H1 (cell line): ENCODE measurements around the gene ENTR1. TPM values are rescaled to one million over a fixed set of nuclear protein-coding genes. Genes with fewer than 3 reads are reported as not detected.
A peak's percentile ranks its signal among the peaks of the same experiment; 100 is the strongest.

ENCODE experiments used
- CTCF ChIA-PET: fragments of 300-600 bp; sonication (Branson Sonifier 250); formaldehyde crosslinking; loops from one replicate; lab custom pipeline; 2021; ENCODE audit not compliant: partially characterized antibody; lab: Charles Lee
- POLR2A ChIA-PET: fragments of 300-600 bp; sonication (Branson Sonifier 250); formaldehyde crosslinking; loops from one replicate; lab custom pipeline; 2021; ENCODE audit warnings: inconsistent platforms; ENCODE audit not compliant: partially characterized antibody; lab: Charles Lee
- DNase-seq, 2 experiments: peaks; one replicate each; pipeline versions ENCODE4 v3.0.0 to v3.0.0-alpha.2; 2010 to 2022; ENCODE audit warnings: low spot score in 2 of 2, low read depth in 1 of 2, mixed read lengths in 1 of 2
- FAIRE-seq: peaks from 2 replicates; lab custom pipeline; 2011; peaks lifted over from hg19 to GRCh38; lab: Jason Lieb, UNC
- H2AFZ ChIP-seq: 2 replicates; pipeline ENCODE4 v1.8.1; 2012; ENCODE audit warnings: low read length, inconsistent platforms
- H2AK5ac ChIP-seq: 2 replicates; pipeline ENCODE4 v1.6.1; 2013; ENCODE audit warnings: low read depth, low read length
- H2BK120ac ChIP-seq: replicated peaks from 2 replicates; pipeline ENCODE3; 2013; ENCODE audit warnings: low read depth, low read length, inconsistent platforms
- H2BK12ac ChIP-seq: 2 replicates; pipeline ENCODE4 v1.6.1; 2013; ENCODE audit warnings: low read depth, low read length
- H2BK15ac ChIP-seq: 2 replicates; pipeline ENCODE4 v1.6.1; 2013; ENCODE audit warnings: low read length
- H2BK20ac ChIP-seq: 2 replicates; pipeline ENCODE4 v1.6.1; 2013; ENCODE audit warnings: low read length
- H2BK5ac ChIP-seq: 2 replicates; pipeline ENCODE4 v1.6.1; 2013; ENCODE audit warnings: low read depth, low read length
- H3K14ac ChIP-seq: 2 replicates; pipeline ENCODE4 v1.6.1; 2013; ENCODE audit warnings: inconsistent platforms; ENCODE audit not compliant: insufficient read length
- H3K18ac ChIP-seq: 2 replicates; pipeline ENCODE4 v1.6.1; 2013; ENCODE audit warnings: low read length; ENCODE audit errors: extremely low read depth
- H3K23ac ChIP-seq: 2 replicates; pipeline ENCODE4 v1.6.1; 2013; ENCODE audit warnings: inconsistent platforms; ENCODE audit not compliant: insufficient read length
- H3K23me2 ChIP-seq: 2 replicates; pipeline ENCODE4 v1.6.1; 2013; ENCODE audit warnings: low read depth, low read length
- H3K27ac ChIP-seq: 2 replicates; pipeline ENCODE4 v1.6.1; 2011; ENCODE audit warnings: low read depth, low read length, inconsistent platforms
- H3K27me3 ChIP-seq, 4 experiments: replicated peaks in 1 of 4; 1 replicate in 1 of 4; 2 replicates in 3 of 4; pipeline versions ENCODE4 v1.6.1 to v1.8.1; 2011 to 2013; ENCODE audit warnings: low read length in 3 of 4, mild to moderate bottlenecking in 3 of 4, inconsistent platforms in 2 of 4, mixed read lengths in 2 of 4, moderate library complexity in 1 of 4; ENCODE audit not compliant: control insufficient read depth in 3 of 4, insufficient read depth in 3 of 4; ENCODE audit errors: extremely low read depth in 1 of 4
- H3K36me3 ChIP-seq, 4 experiments: 2 replicates each; pipeline versions ENCODE4 v1.6.1 to v1.8.1; 2011 to 2013; ENCODE audit warnings: mild to moderate bottlenecking in 4 of 4, low read length in 3 of 4, moderate library complexity in 2 of 4, control low read depth in 1 of 4, inconsistent platforms in 1 of 4; ENCODE audit not compliant: insufficient read depth in 4 of 4, control insufficient read depth in 2 of 4
- H3K4ac ChIP-seq: replicated peaks from 2 replicates; pipeline ENCODE3; 2013; ENCODE audit warnings: low read length, low read depth, mixed read lengths, inconsistent platforms; ENCODE audit not compliant: insufficient read length
- H3K4me1 ChIP-seq, 4 experiments: replicated peaks in 1 of 4; 1 replicate in 1 of 4; 2 replicates in 3 of 4; pipeline versions ENCODE4 v1.6.1 to v1.8.1; 2011 to 2013; ENCODE audit warnings: low read length in 3 of 4, inconsistent platforms in 2 of 4, mixed read lengths in 1 of 4; ENCODE audit not compliant: insufficient read depth in 4 of 4, control insufficient read depth in 3 of 4
- H3K4me2 ChIP-seq, 2 experiments: 2 replicates each; pipeline versions ENCODE4 v1.6.1 to v1.8.1; 2011 to 2013; ENCODE audit warnings: low read depth in 2 of 2, low read length in 2 of 2, control low read depth in 1 of 2, inconsistent platforms in 1 of 2, mild to moderate bottlenecking in 1 of 2; ENCODE audit not compliant: insufficient read depth in 1 of 2
- H3K4me3 ChIP-seq, 4 experiments: fragments of 200-600, 300-600 bp in 1 of 4; sonication (generic), shearing (Covaris generic), sonication (Bioruptor Twin) in 1 of 4; 2 replicates each; pipeline versions ENCODE4 v1.5.1 to v1.8.1; 2011 to 2016; ENCODE audit warnings: low read length in 4 of 4, low read depth in 3 of 4, control low read depth in 2 of 4, inconsistent platforms in 2 of 4, mild to moderate bottlenecking in 2 of 4, mixed read lengths in 1 of 4, moderate library complexity in 1 of 4; ENCODE audit not compliant: insufficient read depth in 2 of 4; ENCODE audit errors: extremely low read depth in 1 of 4
- H3K56ac ChIP-seq: replicated peaks from 2 replicates; pipeline ENCODE3; 2013; ENCODE audit warnings: low read depth, mild to moderate bottlenecking, mixed read lengths, low read length, inconsistent platforms; ENCODE audit not compliant: insufficient read length
- H3K79me1 ChIP-seq: 2 replicates; pipeline ENCODE4 v1.6.1; 2013; ENCODE audit warnings: low read depth, low read length, control low read depth
- H3K79me2 ChIP-seq, 2 experiments: 2 replicates each; pipeline versions ENCODE4 v1.6.1 to v1.8.1; 2012 to 2013; ENCODE audit warnings: low read length in 2 of 2, mild to moderate bottlenecking in 2 of 2, inconsistent platforms in 1 of 2; ENCODE audit not compliant: insufficient read depth in 2 of 2, control insufficient read depth in 1 of 2
- H3K9ac ChIP-seq, 4 experiments: replicated peaks in 1 of 4; 1 replicate in 1 of 4; 2 replicates in 3 of 4; pipeline versions ENCODE4 v1.6.1 to v1.8.1; 2011 to 2013; ENCODE audit warnings: low read depth in 3 of 4, low read length in 3 of 4, control low read depth in 2 of 4, mild to moderate bottlenecking in 2 of 4, moderate library complexity in 2 of 4, inconsistent platforms in 1 of 4; ENCODE audit errors: extremely low read depth in 1 of 4
- H3K9me3 ChIP-seq, 2 experiments: 2 replicates each; pipeline versions ENCODE4 v1.6.1 to v1.8.1; 2012 to 2013; ENCODE audit warnings: mild to moderate bottlenecking in 2 of 2, moderate library complexity in 2 of 2, control low read depth in 1 of 2, inconsistent platforms in 1 of 2, low read depth in 1 of 2, low read length in 1 of 2, mixed read lengths in 1 of 2; ENCODE audit not compliant: insufficient read depth in 2 of 2
- H4K20me1 ChIP-seq, 2 experiments: replicated peaks in 1 of 2; 2 replicates each; pipeline versions ENCODE3 to v1.8.1; 2011 to 2013; ENCODE audit warnings: inconsistent platforms in 2 of 2, low read length in 2 of 2, mild to moderate bottlenecking in 1 of 2; ENCODE audit not compliant: insufficient read depth in 2 of 2, control insufficient read depth in 1 of 2
- H4K5ac ChIP-seq: 2 replicates; pipeline ENCODE4 v1.6.1; 2013; ENCODE audit warnings: low read length, low read depth, mixed read lengths, inconsistent platforms; ENCODE audit not compliant: insufficient read length
- H4K8ac ChIP-seq: 2 replicates; pipeline ENCODE4 v1.8.0; 2013; ENCODE audit warnings: mild to moderate bottlenecking, moderate library complexity, low read length, inconsistent platforms; ENCODE audit not compliant: insufficient read depth; ENCODE audit errors: extremely low read depth
- H4K91ac ChIP-seq: replicated peaks from 2 replicates; pipeline ENCODE3; 2013; ENCODE audit warnings: low read length, mixed read lengths, inconsistent platforms; ENCODE audit not compliant: insufficient read length
- CEBPB ChIP-seq: IDR thresholded peaks from 2 replicates; pipeline ENCODE4 v1.6.1; 2012; ENCODE audit warnings: low read depth, low read length
- CHD1 ChIP-seq: IDR thresholded peaks from 2 replicates; pipeline ENCODE4 v1.6.1; 2012; ENCODE audit warnings: low read depth, low read length, improper control_type of control experiment
- HDAC2 ChIP-seq, 2 experiments: fragments of 300-600 bp in 1 of 2; sonication (generic) in 1 of 2; IDR thresholded peaks; 2 replicates each; pipeline ENCODE4 v1.6.1; 2011 to 2012; ENCODE audit warnings: low read depth in 2 of 2, low read length in 2 of 2, mild to moderate bottlenecking in 2 of 2, moderate library complexity in 2 of 2, borderline replicate concordance in 1 of 2, inconsistent platforms in 1 of 2
- JUND ChIP-seq: IDR thresholded peaks from 2 replicates; pipeline ENCODE4 v1.6.1; 2011; ENCODE audit warnings: mild to moderate bottlenecking, improper control_type of control experiment, low read length
- KDM1A ChIP-seq: fragments of 200-600, 300-600 bp; sonication (generic); IDR thresholded peaks from 2 replicates; pipeline ENCODE4 v1.7.1; 2016; ENCODE audit warnings: mild to moderate bottlenecking, low read length, borderline replicate concordance
- NRF1 ChIP-seq: IDR thresholded peaks from 2 replicates; pipeline ENCODE4 v1.6.1; 2011; ENCODE audit warnings: mild to moderate bottlenecking, low read depth, low read length, improper control_type of control experiment
- PHF8 ChIP-seq: fragments of 200-600 bp; sonication (generic); conservative IDR thresholded peaks from 2 replicates; pipeline ENCODE4 v1.7.1; 2012; ENCODE audit warnings: low read depth, mild to moderate bottlenecking, inconsistent platforms, low read length, moderate library complexity
- POU5F1 ChIP-seq: IDR thresholded peaks from 2 replicates; pipeline ENCODE4 v1.6.1; 2011; ENCODE audit warnings: low read depth, mild to moderate bottlenecking, low read length, moderate library complexity
- SAP30 ChIP-seq: fragments of 300-600 bp; sonication (generic); IDR thresholded peaks from 2 replicates; pipeline ENCODE4 v1.7.1; 2012; ENCODE audit warnings: low read length, moderate library complexity, mild to moderate bottlenecking, inconsistent platforms; ENCODE audit not compliant: insufficient read depth, insufficient replicate concordance
- SRF ChIP-seq: IDR thresholded peaks from 2 replicates; pipeline ENCODE4 v1.6.1; 2011; ENCODE audit warnings: mild to moderate bottlenecking, low read depth, low read length, moderate library complexity
- TAF1 ChIP-seq: IDR thresholded peaks from 2 replicates; pipeline ENCODE4 v1.6.1; 2011; ENCODE audit warnings: mild to moderate bottlenecking, low read depth, low read length
- WGBS, 2 experiments: shearing (Covaris generic) in 1 of 2; methylation state at CpG; one replicate each; pipeline versions ENCODE4 v1.1.6 to v1.1.7; 2013 to 2015; ENCODE audit warnings: low lambda C conversion rate in 2 of 2, mixed read lengths in 2 of 2, inconsistent platforms in 1 of 2, low coverage in 1 of 2, missing lambda C conversion rate in 1 of 2; ENCODE audit not compliant: insufficient replicate concordance in 2 of 2, insufficient coverage in 1 of 2, insufficient read length in 1 of 2; ENCODE audit errors: extremely low coverage in 1 of 2, missing lambda C conversion rate in 1 of 2; 5-methylcytosine and 5-hydroxymethylcytosine counted together
- polyA plus RNA-seq, 7 experiments: library from polyadenylated mRNA; depleted of rRNA in 3 of 7; stranded (reverse) in 5 of 7; unstranded in 2 of 7; fragments of >200 nt in 5 of 7; fragments of 200-250 nt in 2 of 7; gene quantifications; 1 replicate in 5 of 7; 2 replicates in 1 of 7; 4 replicates in 1 of 7; pipeline versions ENCODE4 v1.2.1 to v1.2.3, GENCODE V29; 2011 to 2013; ENCODE audit warnings: missing spikeins in 2 of 7, mixed read lengths in 2 of 7
- total RNA-seq: library from RNA; stranded (reverse); fragmentation: NEBNext Ultra II Directional; extraction: Animal tissue kit (Norgen Biotek cat#: 25700); gene quantifications from 2 replicates; pipeline ENCODE4 v1.2.1, GENCODE V29; 2021

Gene ENTR1
- total and polyA plus RNA-seq, 2 of the 8 experiments (the other 6 are each of a cell fraction or from before 2014, with no cell fraction given) = 65.2 to 102 TPM

DNA sequence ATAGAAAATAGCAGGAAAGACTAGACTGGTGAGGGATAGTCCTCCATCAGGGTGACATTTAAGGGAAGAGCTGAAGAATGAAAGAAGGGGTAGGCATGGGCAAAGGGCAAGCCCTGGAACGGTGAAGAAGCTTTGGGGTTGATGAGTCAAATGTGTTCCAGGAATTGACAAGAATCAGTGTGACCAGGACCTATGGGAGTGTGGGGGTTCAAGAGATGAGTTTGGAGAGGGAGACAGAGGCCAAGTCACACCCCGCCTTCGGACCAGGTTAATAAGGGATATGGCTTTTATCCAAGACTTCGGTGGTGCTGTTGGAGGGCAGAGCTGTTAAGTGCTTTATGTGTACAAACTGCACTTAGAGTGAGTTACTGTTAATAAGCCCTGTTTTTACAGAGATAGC lies 964 bp upstream of the ENTR1 start:
- Histone ChIP-seq H2BK15ac (no peak overlapping the region), H3K23ac (no peak overlapping the region), H3K4ac (no peak overlapping the region), H3K27ac (no peak overlapping the region), H3K79me1 (peaks cover 21% of the 10 kb centered on the region), H4K5ac (no peak overlapping the region), H2AK5ac (no peak overlapping the region), H3K14ac (no peak overlapping the region), H3K4me1 (peaks cover 0 to 3% (median 3%) of the 10 kb centered on the region in 4 experiments; a peak in 4 of 7 replicates), H2AFZ (no peak overlapping the region), H2BK20ac (no peak overlapping the region), H4K20me1 (peaks cover 17 to 18% of the 10 kb centered on the region in 2 experiments), H4K91ac (no peak overlapping the region), H3K27me3 (no peaks in the 10 kb centered on the region), H3K9me3 (no peaks in the 10 kb centered on the region), H3K79me2 (peaks cover 11 to 53% of the 10 kb centered on the region in 2 experiments), H3K4me2 (peak overlapping the region; percentile 68 to 92), H2BK5ac (0 out of 2 replicates have a peak overlapping the region, but pooled peaks have one; percentile 24), H3K36me3 (peaks cover 24 to 44% (median 35%) of the 10 kb centered on the region in 4 experiments), H3K18ac (no peak overlapping the region), H3K9ac (peak overlapping the region in 2 of 4 experiments; percentile 78 to 92; a peak in 3 of 7 replicates), H4K8ac (no peak overlapping the region; the same call in 1 of the 2 replicates), H3K23me2 (peaks cover 9% of the 10 kb centered on the region), H3K4me3 (peak overlapping the region; percentile 87 to 93 (median 92)), H2BK120ac (no peak overlapping the region), H2BK12ac (no peak overlapping the region; the same call in 1 of the 2 replicates), H3K56ac (no peak overlapping the region)
- WGBS, 2 experiments = 88% methylated on average over 4 of the region's 4 CpGs; no CpG with 5 or more reads in 1 of the 2 experiments
- POLR2A ChIA-PET = interaction anchor here (0.7 to 8.0 kb wide), 6 partner anchors 13 to 68 kb away, joined by 3 to 123 read pairs (median 4); partner anchors contain the start of gene SNAPC4
- DNase-seq (no peak), FAIRE-seq (no peak)
- CTCF ChIA-PET = interaction anchor here (1.5 to 1.8 kb wide), 2 partner anchors 74 to 77 kb away, joined by 3 to 4 read pairs; no protein-coding TSS in a partner anchor
- TF ChIP-seq SAP30 (no peak), HDAC2 (IDR thresholded peaks at IDR 0.05; ENCODE audit: borderline replicate concordance in 1 of 2, low read depth in 2 of 2, low read length in 2 of 2) (no peak), POU5F1 (no peak), CEBPB (no peak), SRF (no peak), JUND (no peak), KDM1A (no peak), NRF1 (no peak), CHD1 (no peak), TAF1 (no peak), PHF8 (no peak)
